ENCODE measurements around the gene JAGN1.
"Not testable (repeated sequence)": the region's sequence is repeated elsewhere in the genome, so short reads cannot be mapped to it uniquely, and the experiment has no call there.

JAGN1 gene

GRCh38 chr3:9869955-9870354 is 20.5 kb upstream of the JAGN1 start:
- DNase-seq, result no peak

GRCh38 chr3:9870978-9871377 is 19.4 kb upstream of the JAGN1 start:
- DNase-seq, result no peak

GRCh38 chr3:9872067-9872466 is 18.3 kb upstream of the JAGN1 start:
- not testable (repeated sequence) for DNase-seq

- no peak for DNase-seq
Observed at GRCh38 chr3:9875448-9875847, 15.0 kb upstream of the JAGN1 start.

GRCh38 chr3:9876255-9876654 is 14.2 kb upstream of the JAGN1 start:
- not testable (repeated sequence) for DNase-seq

- no peak for DNase-seq
Observed at GRCh38 chr3:9876991-9877390, 13.4 kb upstream of the JAGN1 start.

- DNase-seq, result no peak
Observed at GRCh38 chr3:9878700-9879099, 11.7 kb upstream of the JAGN1 start.

- DNase-seq, result no peak
Observed at GRCh38 chr3:9879830-9880549, 10.4 kb upstream of the JAGN1 start, which contains the start of gene CIDEC. TSS of gene CIDEC (minus strand) at chr3:9880253. CDS start at chr3:9878486, 1,767 bp downstream.

GRCh38 chr3:9881441-9881840 is 9.0 kb upstream of the JAGN1 start:
- DNase-seq, result no peak

- no peak for DNase-seq
Observed at GRCh38 chr3:9883706-9884554, 6.5 kb upstream of the JAGN1 start.

GRCh38 chr3:9884555-9885165 is 5.8 kb upstream of the JAGN1 start:
- no peak for DNase-seq

- DNase-seq, result no peak
Observed at GRCh38 chr3:9886328-9886727, 4.1 kb upstream of the JAGN1 start.

- no peak for DNase-seq
Observed at GRCh38 chr3:9887480-9887879, 2.9 kb upstream of the JAGN1 start.

GRCh38 chr3:9888540-9888939 is 1.9 kb upstream of the JAGN1 start:
- no peak for DNase-seq

GRCh38 chr3:9889405-9889804 is 1.0 kb upstream of the JAGN1 start:
- DNase-seq, result no peak

GRCh38 chr3:9891072-9891622 is 737 bp downstream of the JAGN1 start:
- DNase-seq, result no peak

GRCh38 chr3:9893739-9894138 is 3.3 kb downstream of the JAGN1 start:
- no peak for DNase-seq

- DNase-seq, result not testable (repeated sequence)
Observed at GRCh38 chr3:9895715-9896114, 5.3 kb downstream of the JAGN1 start.

GRCh38 chr3:9896755-9897407 is 6.5 kb downstream of the JAGN1 start:
- not testable (repeated sequence) for DNase-seq

GRCh38 chr3:9897408-9898372 is 7.3 kb downstream of the JAGN1 start:
- DNase-seq, result no peak

- no peak for DNase-seq
Observed at GRCh38 chr3:9898467-9899241, 8.2 kb downstream of the JAGN1 start.

Measured in activated CD4-positive, alpha-beta T cell treated with anti-CD3 and anti-CD28 coated beads, Interleukin-2, amount 50 U/mL, for 16 hours (primary cell).